ENCODE data around the gene NAT9.

Gene NAT9

DNA sequence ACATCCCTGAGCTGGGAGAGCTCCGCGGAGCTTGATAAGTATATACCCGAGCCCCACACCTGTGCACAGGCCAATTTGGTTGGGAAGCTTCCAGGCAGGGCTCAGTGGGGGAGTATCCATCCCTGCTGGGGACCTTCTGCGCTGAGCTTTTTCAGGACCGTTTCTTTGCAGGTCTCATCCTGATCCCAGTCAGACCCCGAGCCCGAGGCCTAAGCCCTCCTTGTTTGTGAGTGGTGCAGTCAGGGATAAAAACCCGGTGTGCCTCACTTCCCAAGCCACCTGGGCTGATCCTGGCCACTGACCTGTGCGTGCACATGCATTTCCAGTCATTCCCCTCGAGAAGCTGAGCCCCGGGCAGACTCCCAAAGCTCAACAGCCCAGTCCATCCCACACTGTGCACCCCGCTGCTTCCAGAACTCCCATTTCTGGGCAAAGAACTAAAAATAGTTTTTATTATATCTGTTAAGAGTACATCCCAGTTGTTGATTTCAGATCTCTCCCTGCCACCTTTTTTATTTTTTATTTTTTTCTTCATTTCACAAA lies 27.3 kb upstream of the NAT9 start:
- Histone ChIP-seq H3K9me3 (ENCODE audit: control insufficient read depth in 1 of 2, low read length in 2 of 2) (no peaks in the 10 kb centered on the region), H3K27me3 (ENCODE audit: low read depth, low read length) (no peaks in the 10 kb centered on the region), H3K36me3 (ENCODE audit: control insufficient read depth in 1 of 2, insufficient read depth in 2 of 2, low read length in 2 of 2) (peaks cover 4 to 41% of the 10 kb centered on the region in 2 donors), H3K4me1 (ENCODE audit: control insufficient read depth in 1 of 2, insufficient read depth in 2 of 2, low read length in 2 of 2) (peaks cover 0 to under 1% of the 10 kb centered on the region in 2 donors), H3K4me3 (ENCODE audit: low read depth in 1 of 2, low read length in 2 of 2) (no peak overlapping the region), H3K27ac (ENCODE audit: low read length) (no peak overlapping the region)

DNA sequence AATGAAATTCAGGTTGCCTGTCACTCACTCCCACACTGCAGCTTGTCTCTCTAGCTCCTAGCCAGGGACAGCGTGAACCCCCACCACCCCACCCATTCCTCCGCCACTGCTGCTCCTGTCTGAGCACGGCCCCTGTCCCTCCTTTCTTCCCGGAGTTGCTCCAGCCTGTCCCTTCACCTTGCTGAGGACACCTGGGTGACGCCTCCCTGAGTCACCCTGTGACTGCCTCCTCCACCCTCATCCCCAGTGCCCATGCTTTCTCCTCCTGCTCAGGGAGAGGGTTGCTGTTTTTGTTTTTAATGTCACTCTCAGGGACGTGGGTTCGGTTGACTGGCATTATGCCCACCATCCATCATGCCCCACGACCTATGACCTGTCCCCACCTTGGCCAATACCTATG lies 25.8 kb upstream of the NAT9 start:
- Histone ChIP-seq H3K4me1 (ENCODE audit: control insufficient read depth in 1 of 2, insufficient read depth in 2 of 2, low read length in 2 of 2) (no peaks in the 10 kb centered on the region), H3K27ac (ENCODE audit: low read length) (no peak overlapping the region), H3K27me3 (ENCODE audit: low read depth, low read length) (no peaks in the 10 kb centered on the region), H3K4me3 (ENCODE audit: low read depth in 1 of 2, low read length in 2 of 2) (no peak overlapping the region), H3K9me3 (ENCODE audit: control insufficient read depth in 1 of 2, low read length in 2 of 2) (no peaks in the 10 kb centered on the region), H3K36me3 (ENCODE audit: control insufficient read depth in 1 of 2, insufficient read depth in 2 of 2, low read length in 2 of 2) (peaks cover 4 to 48% of the 10 kb centered on the region in 2 donors)

DNA sequence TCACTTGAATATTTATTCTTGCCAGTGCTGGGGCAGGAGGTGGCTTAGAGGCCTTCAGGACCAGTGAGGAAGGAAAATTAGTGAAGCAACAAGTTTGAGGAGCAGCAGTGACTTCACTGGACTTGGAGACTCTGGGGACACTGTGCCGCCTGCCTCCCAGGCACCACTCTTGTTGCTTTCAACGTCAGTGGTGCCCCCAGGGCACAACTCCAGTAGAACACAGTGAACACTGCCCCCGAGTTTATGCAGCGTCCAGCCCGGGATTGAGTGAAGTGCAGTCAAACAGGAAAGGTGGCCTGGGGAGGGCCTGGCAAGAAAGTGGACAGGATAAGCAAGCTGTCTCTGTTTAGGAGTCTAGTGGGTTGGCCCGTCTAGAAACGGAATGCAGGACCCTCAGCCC lies 24.4 kb upstream of the NAT9 start:
- Histone ChIP-seq H3K4me3 (ENCODE audit: low read depth in 1 of 2, low read length in 2 of 2) (no peak overlapping the region), H3K4me1 (ENCODE audit: control insufficient read depth in 1 of 2, insufficient read depth in 2 of 2, low read length in 2 of 2) (no peaks in the 10 kb centered on the region), H3K27ac (ENCODE audit: low read length) (no peak overlapping the region), H3K9me3 (ENCODE audit: control insufficient read depth in 1 of 2, low read length in 2 of 2) (no peaks in the 10 kb centered on the region), H3K36me3 (ENCODE audit: control insufficient read depth in 1 of 2, insufficient read depth in 2 of 2, low read length in 2 of 2) (peaks cover 4 to 61% of the 10 kb centered on the region in 2 donors), H3K27me3 (ENCODE audit: low read depth, low read length) (no peaks in the 10 kb centered on the region)

DNA sequence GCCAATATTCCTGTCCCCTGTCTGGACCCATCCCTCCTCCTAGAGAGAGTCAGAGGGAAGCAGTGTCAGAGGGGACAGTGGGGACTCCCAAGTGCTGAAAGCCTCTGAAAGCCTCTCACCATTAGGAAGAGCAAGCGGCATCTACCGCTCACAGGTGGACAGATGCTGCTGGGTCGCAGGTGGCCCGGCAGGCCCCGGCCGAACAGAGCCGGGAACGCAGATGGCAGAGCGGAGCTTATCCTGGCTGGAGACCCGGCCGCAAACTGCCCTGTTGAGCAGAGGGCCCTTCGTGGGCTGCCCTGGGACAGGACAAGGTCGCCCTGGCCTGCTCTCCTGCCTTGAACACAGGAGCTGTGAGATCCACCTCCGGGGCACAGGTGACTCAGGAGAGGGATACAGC lies 23.0 kb upstream of the NAT9 start:
- Histone ChIP-seq H3K4me1 (ENCODE audit: control insufficient read depth in 1 of 2, insufficient read depth in 2 of 2, low read length in 2 of 2) (no peaks in the 10 kb centered on the region), H3K9me3 (ENCODE audit: control insufficient read depth in 1 of 2, low read length in 2 of 2) (no peaks in the 10 kb centered on the region), H3K4me3 (ENCODE audit: low read depth in 1 of 2, low read length in 2 of 2) (no peak overlapping the region), H3K27me3 (ENCODE audit: low read depth, low read length) (no peaks in the 10 kb centered on the region), H3K27ac (ENCODE audit: low read length) (no peak overlapping the region), H3K36me3 (ENCODE audit: control insufficient read depth in 1 of 2, insufficient read depth in 2 of 2, low read length in 2 of 2) (peaks cover 8 to 74% of the 10 kb centered on the region in 2 donors)

DNA sequence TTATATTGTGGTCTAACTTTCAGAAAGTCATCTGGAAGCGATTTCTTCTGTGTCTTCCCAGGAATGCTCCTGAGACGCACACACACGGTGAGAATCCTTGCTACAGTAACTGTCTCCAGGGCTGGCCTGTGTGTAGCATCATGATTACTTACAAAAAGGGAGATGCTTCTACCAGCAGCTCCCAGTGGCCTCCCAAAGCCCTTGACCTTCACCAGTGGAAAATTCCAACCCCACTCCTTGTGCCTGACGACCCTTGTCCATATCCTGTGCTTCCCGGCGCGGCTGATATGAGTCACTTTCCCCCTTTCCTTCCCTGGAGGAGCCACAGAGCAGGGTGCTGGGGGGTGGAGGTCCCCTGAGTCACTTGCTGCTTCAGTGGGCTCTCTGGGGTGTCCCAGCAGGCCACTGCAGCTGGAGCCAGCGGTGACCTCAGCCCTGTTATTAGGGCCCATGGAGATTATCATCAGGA lies 22.1 kb upstream of the NAT9 start:
- no peak overlapping the region for H3K4me3 ChIP-seq (ENCODE audit: low read depth in 1 of 2, low read length in 2 of 2)
- H3K27ac ChIP-seq (ENCODE audit: low read length): no peak overlapping the region
- H3K4me1 ChIP-seq (ENCODE audit: control insufficient read depth in 1 of 2, insufficient read depth in 2 of 2, low read length in 2 of 2): no peaks in the 10 kb centered on the region

DNA sequence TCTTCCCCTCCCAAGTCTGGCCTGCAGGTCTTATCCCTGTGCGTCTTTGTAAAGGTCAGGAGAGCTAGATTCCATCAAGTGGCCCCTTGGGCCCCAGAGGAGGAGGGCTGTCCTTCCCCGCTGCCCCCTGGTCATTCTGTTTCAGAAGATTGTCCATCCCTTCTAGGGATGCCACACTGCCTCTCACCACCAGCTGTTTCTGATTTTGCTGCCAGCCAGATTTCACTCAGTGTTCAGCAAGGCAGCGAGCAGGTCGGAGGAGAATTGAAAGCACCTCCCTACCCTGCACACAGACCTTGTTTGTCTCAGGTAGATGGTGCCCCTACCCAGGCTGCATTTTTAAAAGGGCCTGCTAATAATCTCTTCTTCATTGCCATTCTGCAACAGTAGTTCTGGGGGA lies 21.7 kb upstream of the NAT9 start:
- H3K9me3 ChIP-seq (ENCODE audit: control insufficient read depth in 1 of 2, low read length in 2 of 2): no peaks in the 10 kb centered on the region
- no peaks in the 10 kb centered on the region for H3K4me1 ChIP-seq (ENCODE audit: control insufficient read depth in 1 of 2, insufficient read depth in 2 of 2, low read length in 2 of 2)
- H3K27ac ChIP-seq (ENCODE audit: low read length): no peak overlapping the region
- no peak overlapping the region for H3K4me3 ChIP-seq (ENCODE audit: low read depth in 1 of 2, low read length in 2 of 2)
- H3K27me3 ChIP-seq (ENCODE audit: low read depth, low read length): no peaks in the 10 kb centered on the region
- peaks cover 9 to 87% of the 10 kb centered on the region in 2 donors for H3K36me3 ChIP-seq (ENCODE audit: control insufficient read depth in 1 of 2, insufficient read depth in 2 of 2, low read length in 2 of 2)

More for the DNA sequence above, 22.1 kb upstream of the NAT9 start:
- Histone ChIP-seq H3K27me3 (ENCODE audit: low read depth, low read length) (no peaks in the 10 kb centered on the region), H3K9me3 (ENCODE audit: control insufficient read depth in 1 of 2, low read length in 2 of 2) (no peaks in the 10 kb centered on the region), H3K36me3 (ENCODE audit: control insufficient read depth in 1 of 2, insufficient read depth in 2 of 2, low read length in 2 of 2) (peaks cover 8 to 83% of the 10 kb centered on the region in 2 donors)

DNA sequence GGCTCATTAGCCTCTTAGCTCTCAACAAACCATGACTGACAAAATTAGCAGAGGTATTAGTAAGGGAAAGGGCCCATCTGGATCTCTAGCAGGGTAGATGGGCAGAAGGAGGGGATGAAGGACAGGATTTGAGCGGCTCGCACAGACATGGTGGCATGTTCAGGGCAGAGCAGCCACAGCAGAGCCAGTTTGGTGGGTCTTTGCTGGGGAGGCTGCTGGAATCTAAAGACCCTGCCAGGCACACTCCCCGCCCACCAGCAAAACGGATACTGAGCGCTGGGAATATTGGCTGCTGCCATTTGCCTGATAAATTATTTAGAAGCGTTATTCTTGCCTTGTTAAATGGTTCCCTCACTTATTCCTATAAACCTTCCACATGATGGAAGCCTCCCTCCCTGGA lies 20.7 kb upstream of the NAT9 start:
- no peaks in the 10 kb centered on the region for H3K4me1 ChIP-seq (ENCODE audit: control insufficient read depth in 1 of 2, insufficient read depth in 2 of 2, low read length in 2 of 2)
- no peaks in the 10 kb centered on the region for H3K27me3 ChIP-seq (ENCODE audit: low read depth, low read length)
- peaks cover 14 to 85% of the 10 kb centered on the region in 2 donors for H3K36me3 ChIP-seq (ENCODE audit: control insufficient read depth in 1 of 2, insufficient read depth in 2 of 2, low read length in 2 of 2)
- H3K27ac ChIP-seq (ENCODE audit: low read length): no peak overlapping the region
- no peak overlapping the region for H3K4me3 ChIP-seq (ENCODE audit: low read depth in 1 of 2, low read length in 2 of 2)
- H3K9me3 ChIP-seq (ENCODE audit: control insufficient read depth in 1 of 2, low read length in 2 of 2): no peaks in the 10 kb centered on the region

DNA sequence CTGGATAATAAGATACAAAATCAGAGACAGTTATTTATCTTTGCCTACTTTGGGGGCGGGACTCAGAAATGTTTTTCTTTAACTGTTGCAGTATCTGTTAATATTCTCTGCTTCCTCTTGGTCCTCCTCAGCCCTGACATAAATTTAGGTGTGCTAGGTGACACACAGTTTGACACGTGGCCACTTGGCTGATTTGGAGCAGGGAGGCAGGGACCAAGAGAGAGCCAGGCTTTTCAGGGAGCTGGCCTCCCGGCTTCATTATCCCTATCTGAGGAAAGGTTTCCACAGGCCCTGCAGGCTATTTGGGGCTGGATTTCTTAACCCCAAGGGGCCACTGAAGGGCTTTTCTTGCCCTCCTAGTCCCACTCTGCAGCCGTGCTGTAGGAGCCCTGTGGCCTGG lies 20.1 kb upstream of the NAT9 start:
- no peaks in the 10 kb centered on the region for H3K9me3 ChIP-seq (ENCODE audit: control insufficient read depth in 1 of 2, low read length in 2 of 2)
- H3K27ac ChIP-seq (ENCODE audit: low read length): no peak overlapping the region
- peaks cover 14 to 80% of the 10 kb centered on the region in 2 donors for H3K36me3 ChIP-seq (ENCODE audit: control insufficient read depth in 1 of 2, insufficient read depth in 2 of 2, low read length in 2 of 2)
- no peaks in the 10 kb centered on the region for H3K27me3 ChIP-seq (ENCODE audit: low read depth, low read length)
- H3K4me3 ChIP-seq (ENCODE audit: low read depth in 1 of 2, low read length in 2 of 2): no peak overlapping the region
- H3K4me1 ChIP-seq (ENCODE audit: control insufficient read depth in 1 of 2, insufficient read depth in 2 of 2, low read length in 2 of 2): peaks cover 0 to 3% of the 10 kb centered on the region in 2 donors

DNA sequence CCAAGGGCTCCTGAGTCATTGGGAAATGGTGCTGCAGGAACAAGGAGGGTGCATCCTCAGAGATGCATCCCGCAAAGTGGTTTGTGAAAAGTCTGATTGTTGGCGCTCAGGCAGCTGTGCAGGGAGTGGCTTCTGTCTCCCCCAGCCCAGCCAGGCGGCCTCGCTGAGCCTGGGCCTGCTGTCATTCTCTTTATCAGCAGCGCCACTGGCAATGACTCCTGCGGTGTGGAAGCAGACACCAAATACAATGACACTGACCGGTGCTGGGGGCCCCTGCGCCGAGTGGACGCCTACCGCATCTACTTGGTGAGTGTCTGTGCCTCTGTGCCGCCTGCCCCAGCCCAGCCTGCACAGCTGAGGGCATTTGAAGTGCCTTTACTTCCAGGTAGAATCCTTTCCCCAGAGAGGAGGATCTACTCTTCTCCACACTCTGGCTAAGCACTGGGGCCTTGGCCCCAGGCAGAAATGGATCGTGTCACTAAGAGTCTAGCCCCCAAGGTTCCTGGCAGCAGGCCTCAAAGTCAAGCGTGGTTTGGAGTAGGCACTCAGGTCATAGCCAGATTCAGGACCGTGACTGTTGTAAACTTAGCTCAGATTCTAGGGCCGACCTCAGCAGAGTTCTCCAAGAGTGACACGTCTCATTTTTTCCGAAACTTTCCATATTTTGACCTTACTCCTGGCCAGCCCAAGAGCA lies 19.3 kb upstream of the NAT9 start:
- H3K9me3 ChIP-seq (ENCODE audit: control insufficient read depth in 1 of 2, low read length in 2 of 2): no peaks in the 10 kb centered on the region
- no peaks in the 10 kb centered on the region for H3K27me3 ChIP-seq (ENCODE audit: low read depth, low read length)
- H3K36me3 ChIP-seq (ENCODE audit: control insufficient read depth in 1 of 2, insufficient read depth in 2 of 2, low read length in 2 of 2): peaks cover 14 to 79% of the 10 kb centered on the region in 2 donors
- H3K4me1 ChIP-seq (ENCODE audit: control insufficient read depth in 1 of 2, insufficient read depth in 2 of 2, low read length in 2 of 2): peaks cover 0 to 10% of the 10 kb centered on the region in 2 donors
- no peak overlapping the region for H3K4me3 ChIP-seq (ENCODE audit: low read depth in 1 of 2, low read length in 2 of 2)
- no peak overlapping the region for H3K27ac ChIP-seq (ENCODE audit: low read length)

DNA sequence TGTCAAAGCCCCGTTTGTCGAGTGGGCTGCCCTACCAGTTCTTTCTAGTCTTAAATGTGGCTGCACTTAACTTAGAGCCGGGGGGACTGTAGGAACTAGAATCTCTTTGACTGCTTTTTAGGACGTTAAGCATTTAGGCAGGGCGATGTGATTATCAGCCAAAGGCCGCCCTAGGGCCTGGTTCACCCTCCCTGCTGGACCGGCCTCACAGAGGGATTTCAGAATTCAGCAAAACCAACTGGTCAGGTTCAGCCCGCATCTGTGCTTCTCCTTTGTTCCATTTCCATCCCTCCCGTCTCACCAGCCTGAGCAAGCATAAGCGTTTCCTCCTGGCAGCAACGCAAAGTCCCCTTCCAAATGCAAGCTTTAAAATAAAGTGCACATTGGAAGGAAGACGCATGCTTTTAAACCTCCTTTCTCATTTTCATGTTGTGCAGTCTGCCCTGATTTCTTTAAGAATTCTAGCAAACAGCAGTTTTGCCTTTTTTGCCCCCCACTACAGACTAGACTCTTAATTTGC lies 16.5 kb upstream of the NAT9 start:
- Histone ChIP-seq H3K4me1 (ENCODE audit: control insufficient read depth in 1 of 2, insufficient read depth in 2 of 2, low read length in 2 of 2) (peaks cover 0 to 11% of the 10 kb centered on the region in 2 donors), H3K27me3 (ENCODE audit: low read depth, low read length) (no peaks in the 10 kb centered on the region), H3K27ac (ENCODE audit: low read length) (no peak overlapping the region), H3K4me3 (ENCODE audit: low read depth in 1 of 2, low read length in 2 of 2) (no peak overlapping the region), H3K9me3 (ENCODE audit: control insufficient read depth in 1 of 2, low read length in 2 of 2) (no peaks in the 10 kb centered on the region), H3K36me3 (ENCODE audit: control insufficient read depth in 1 of 2, insufficient read depth in 2 of 2, low read length in 2 of 2) (peaks cover 9 to 69% of the 10 kb centered on the region in 2 donors)

DNA sequence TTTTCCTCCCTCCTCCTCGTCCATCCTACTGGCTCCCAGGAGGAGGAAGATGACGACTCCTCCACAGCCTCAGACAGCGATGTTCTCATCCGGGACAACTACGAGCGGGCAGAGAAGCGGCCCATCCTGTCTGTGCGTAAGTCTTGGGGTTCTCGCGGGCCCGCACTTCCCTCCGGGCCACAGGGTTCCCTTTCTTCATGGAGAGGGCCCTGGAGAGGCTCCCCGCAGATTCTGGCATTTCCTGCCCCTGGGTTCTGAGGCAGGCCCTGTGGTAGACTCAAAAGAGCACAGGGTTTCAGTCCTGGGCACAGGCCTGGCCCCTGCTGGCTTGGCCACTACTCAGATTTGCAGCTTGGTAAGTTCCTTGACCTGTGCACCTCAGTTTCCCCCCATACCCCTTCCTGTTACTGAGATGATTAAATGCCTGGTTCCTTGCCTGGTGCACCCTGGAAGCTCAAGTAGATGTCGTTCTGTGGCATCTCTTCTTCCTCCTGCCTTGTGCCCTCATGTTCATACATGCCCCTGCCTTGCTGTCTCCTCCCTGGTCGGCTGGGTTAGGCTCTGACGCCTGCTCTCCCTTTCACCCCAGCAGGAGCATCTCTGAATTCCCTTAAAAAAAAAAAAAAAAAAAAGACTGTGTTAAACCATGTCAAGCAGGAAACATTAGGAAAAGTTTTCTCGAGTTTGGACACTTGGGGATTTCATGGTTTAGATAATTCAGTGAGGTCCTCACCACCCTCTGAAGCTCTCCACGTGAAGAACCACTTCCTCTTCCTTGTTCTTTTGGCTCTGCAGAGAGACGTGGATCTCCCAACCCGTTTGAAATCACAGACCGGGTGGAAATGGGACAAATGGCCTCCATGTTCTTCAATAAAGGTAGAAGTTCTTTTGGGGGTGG lies 14.3 kb upstream of the NAT9 start:
- H3K4me1 ChIP-seq (ENCODE audit: control insufficient read depth in 1 of 2, insufficient read depth in 2 of 2, low read length in 2 of 2): peaks cover 0 to 11% of the 10 kb centered on the region in 2 donors
- H3K9me3 ChIP-seq (ENCODE audit: control insufficient read depth in 1 of 2, low read length in 2 of 2): no peaks in the 10 kb centered on the region
- H3K36me3 ChIP-seq (ENCODE audit: control insufficient read depth in 1 of 2, insufficient read depth in 2 of 2, low read length in 2 of 2): peaks cover 9 to 65% of the 10 kb centered on the region in 2 donors
- H3K4me3 ChIP-seq (ENCODE audit: low read depth in 1 of 2, low read length in 2 of 2): no peak overlapping the region
- H3K27ac ChIP-seq (ENCODE audit: low read length): no peak overlapping the region
- no peaks in the 10 kb centered on the region for H3K27me3 ChIP-seq (ENCODE audit: low read depth, low read length)

Data from muscle layer of duodenum (tissue), 2 donors.